ENCODE measurements around the gene PTPRS.

PTPRS gene

GRCh38 chr19:5345895-5346386 lies 5.3 kb upstream of the PTPRS start:
- TF ChIP-seq, protein P1, sequence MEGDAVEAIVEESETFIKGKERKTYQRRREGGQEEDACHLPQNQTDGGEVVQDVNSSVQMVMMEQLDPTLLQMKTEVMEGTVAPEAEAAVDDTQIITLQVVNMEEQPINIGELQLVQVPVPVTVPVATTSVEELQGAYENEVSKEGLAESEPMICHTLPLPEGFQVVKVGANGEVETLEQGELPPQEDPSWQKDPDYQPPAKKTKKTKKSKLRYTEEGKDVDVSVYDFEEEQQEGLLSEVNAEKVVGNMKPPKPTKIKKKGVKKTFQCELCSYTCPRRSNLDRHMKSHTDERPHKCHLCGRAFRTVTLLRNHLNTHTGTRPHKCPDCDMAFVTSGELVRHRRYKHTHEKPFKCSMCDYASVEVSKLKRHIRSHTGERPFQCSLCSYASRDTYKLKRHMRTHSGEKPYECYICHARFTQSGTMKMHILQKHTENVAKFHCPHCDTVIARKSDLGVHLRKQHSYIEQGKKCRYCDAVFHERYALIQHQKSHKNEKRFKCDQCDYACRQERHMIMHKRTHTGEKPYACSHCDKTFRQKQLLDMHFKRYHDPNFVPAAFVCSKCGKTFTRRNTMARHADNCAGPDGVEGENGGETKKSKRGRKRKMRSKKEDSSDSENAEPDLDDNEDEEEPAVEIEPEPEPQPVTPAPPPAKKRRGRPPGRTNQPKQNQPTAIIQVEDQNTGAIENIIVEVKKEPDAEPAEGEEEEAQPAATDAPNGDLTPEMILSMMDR (IDR thresholded peaks at IDR 0.05; ENCODE audit: low read depth, low read length, missing control alignments): no peak

DNA sequence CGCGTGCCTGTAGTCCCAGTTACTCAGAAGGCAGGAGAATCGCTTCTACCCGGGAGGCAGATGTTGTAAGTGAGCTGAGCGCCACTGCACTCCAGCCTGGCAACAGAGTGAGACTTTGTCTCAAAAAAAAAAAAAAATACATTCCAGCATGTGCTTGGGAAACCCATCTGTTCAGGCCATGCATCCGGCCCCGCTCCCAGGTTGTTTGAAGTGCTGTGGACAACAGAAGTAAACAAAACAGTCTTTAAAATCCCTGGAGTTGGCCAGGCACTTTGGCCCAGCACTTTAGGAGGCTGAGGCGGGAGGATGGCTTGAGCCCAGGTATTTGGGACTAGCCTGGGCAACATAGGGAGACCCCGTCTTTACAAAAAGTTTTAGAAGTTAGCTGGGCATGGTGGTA lies 3.2 kb upstream of the PTPRS start:
- TF ChIP-seq, protein P1 (IDR thresholded peaks at IDR 0.05; ENCODE audit: low read depth, low read length, missing control alignments): no peak
- DNase-seq (ENCODE audit: low read depth): no peak
- no peak overlapping the region for H3K4me3 ChIP-seq (ENCODE audit: low read depth, low read length)
- in situ Hi-C loops (cut with HindIII; ENCODE audit: low sequenced_read_pairs): loop anchor here (10.0 kb wide), 1 partner anchor 89 kb away; no protein-coding TSS in a partner anchor

More at GRCh38 chr19:5345895-5346386, 5.3 kb upstream of the PTPRS start:
- no peak overlapping the region for H3K4me3 ChIP-seq (ENCODE audit: low read depth, low read length)
- in situ Hi-C loops (cut with HindIII; ENCODE audit: low sequenced_read_pairs): loop anchor here (10.0 kb wide), 1 partner anchor 91 kb away; no protein-coding TSS in a partner anchor
- DNase-seq (ENCODE audit: low read depth): peak; percentile 39

DNA sequence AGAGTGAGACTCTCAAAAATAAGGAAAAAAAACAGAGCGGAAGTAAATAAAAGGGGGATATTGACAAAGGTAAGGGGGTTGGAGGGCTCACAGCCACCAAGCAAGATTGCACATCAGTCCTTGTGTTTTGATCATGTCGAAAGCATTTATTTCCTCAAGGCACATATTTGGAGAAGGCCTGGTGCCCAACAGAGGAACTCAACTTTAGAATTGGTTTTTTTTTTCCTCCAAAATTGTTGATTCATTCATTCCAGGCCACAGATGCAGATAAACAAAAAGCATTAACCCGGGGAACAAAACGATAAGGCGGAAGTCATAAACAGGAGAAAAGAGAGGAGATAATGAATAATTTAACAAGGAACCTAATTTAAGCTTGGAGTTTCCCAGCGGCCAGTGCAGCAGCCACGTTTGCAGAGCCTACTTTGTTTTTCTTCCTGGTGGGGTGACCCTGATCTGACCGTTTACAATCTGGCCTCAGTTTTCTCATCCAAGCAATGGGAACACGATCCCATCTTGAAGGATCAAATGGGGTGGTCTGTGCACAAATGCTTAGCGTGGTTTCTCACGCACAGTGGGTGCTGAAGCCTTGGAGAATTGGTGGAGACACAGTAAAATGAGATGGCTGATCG lies 2.1 kb upstream of the PTPRS start:
- DNase-seq (ENCODE audit: low read depth): no peak
- in situ Hi-C loops (cut with HindIII; ENCODE audit: low sequenced_read_pairs): loop anchor here (10.0 kb wide), 1 partner anchor 88 kb away; no protein-coding TSS in a partner anchor
- TF ChIP-seq, protein P1 (IDR thresholded peaks at IDR 0.05; ENCODE audit: low read depth, low read length, missing control alignments): no peak
- no peak overlapping the region for H3K4me3 ChIP-seq (ENCODE audit: low read depth, low read length)

DNA sequence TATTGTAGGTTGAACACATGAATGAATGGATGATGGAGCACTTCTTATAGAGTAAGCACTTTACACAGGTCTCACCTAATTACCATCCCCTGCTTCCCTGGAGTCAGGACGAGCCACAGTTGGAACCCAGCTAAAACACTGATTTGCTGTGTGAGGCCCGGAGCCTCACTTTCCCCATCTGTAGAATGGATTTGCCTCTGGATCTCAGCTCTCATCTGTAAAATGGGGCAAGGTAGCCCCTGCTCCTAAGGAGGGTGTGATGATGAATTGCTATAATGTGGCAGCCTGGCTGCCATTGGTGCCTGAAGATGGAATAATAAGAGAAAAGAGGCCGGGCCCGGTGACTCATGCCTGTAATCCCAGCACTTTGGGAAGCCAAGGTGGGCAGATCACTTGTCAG lies 1.4 kb upstream of the PTPRS start:
- no peak overlapping the region for H3K4me3 ChIP-seq (ENCODE audit: low read depth, low read length)
- in situ Hi-C loops (cut with HindIII; ENCODE audit: low sequenced_read_pairs): loop anchor here (10.0 kb wide), 1 partner anchor 87 kb away; no protein-coding TSS in a partner anchor
- TF ChIP-seq, protein P1 (IDR thresholded peaks at IDR 0.05; ENCODE audit: low read depth, low read length, missing control alignments): no peak
- no peak for DNase-seq (ENCODE audit: low read depth)

DNA sequence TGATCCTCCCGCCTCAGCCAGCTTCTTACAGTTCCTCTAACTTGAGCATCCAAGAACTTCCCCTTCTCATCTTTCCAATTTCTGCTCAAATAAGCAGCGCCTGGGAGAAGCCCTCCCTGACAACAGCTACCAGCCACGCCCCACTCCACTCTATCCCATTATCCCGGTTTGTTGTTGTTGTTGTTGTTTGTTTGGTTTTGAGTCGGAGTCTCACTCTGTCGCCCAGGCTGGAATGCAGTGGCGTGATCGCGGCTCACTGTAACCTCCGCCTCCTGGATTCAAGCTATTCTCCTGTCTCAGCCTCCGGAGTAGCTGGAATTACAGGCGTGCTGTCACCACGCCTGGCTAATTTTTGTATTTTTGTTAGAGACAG lies 822 bp upstream of the PTPRS start:
- TF ChIP-seq, protein P1 (IDR thresholded peaks at IDR 0.05; ENCODE audit: low read depth, low read length, missing control alignments): no peak
- no peak overlapping the region for H3K4me3 ChIP-seq (ENCODE audit: low read depth, low read length)
- DNase-seq (ENCODE audit: low read depth): no peak
- in situ Hi-C loops (cut with HindIII; ENCODE audit: low sequenced_read_pairs): loop anchor here (10.0 kb wide), 1 partner anchor 87 kb away; no protein-coding TSS in a partner anchor

- DNase-seq (ENCODE audit: low read depth): no peak
- in situ Hi-C loops (cut with HindIII; ENCODE audit: low sequenced_read_pairs): loop anchor here (10.0 kb wide), 1 partner anchor 85 kb away; no protein-coding TSS in a partner anchor
- peak overlapping the region; percentile 65 for H3K4me3 ChIP-seq (ENCODE audit: low read depth, low read length)
- TF ChIP-seq, protein P1 (IDR thresholded peaks at IDR 0.05; ENCODE audit: low read depth, low read length, missing control alignments): no peak
These were observed 519 bp downstream of the PTPRS start for GRCh38 chr19:5339950-5340636.
